ENCODE data around the gene MKX.

MKX gene

GRCh38 chr10:27635699-27636270 lies 109.8 kb downstream of the MKX start:
- Mint-ChIP-seq H3K4me1 (ENCODE audit: low read depth) (no peaks in the 10 kb centered on the region), H3K9me3 (peaks cover 3% of the 10 kb centered on the region), H3K27ac (no peak overlapping the region), H3K4me3 (no peak overlapping the region), H3K27me3 (peaks cover 4% of the 10 kb centered on the region), H3K36me3 (ENCODE audit: low read depth) (no peaks in the 10 kb centered on the region)

GRCh38 chr10:27635290-27635689 lies 110.3 kb downstream of the MKX start:
- Mint-ChIP-seq H3K27ac (no peak overlapping the region), H3K36me3 (ENCODE audit: low read depth) (no peaks in the 10 kb centered on the region), H3K4me1 (ENCODE audit: low read depth) (no peaks in the 10 kb centered on the region), H3K27me3 (peaks cover 4% of the 10 kb centered on the region), H3K9me3 (peaks cover 3% of the 10 kb centered on the region), H3K4me3 (no peak overlapping the region)

- Mint-ChIP-seq H3K27me3 (peaks cover 4% of the 10 kb centered on the region), H3K4me1 (ENCODE audit: low read depth) (no peaks in the 10 kb centered on the region), H3K9me3 (peaks cover 3% of the 10 kb centered on the region), H3K36me3 (ENCODE audit: low read depth) (no peaks in the 10 kb centered on the region), H3K27ac (no peak overlapping the region), H3K4me3 (no peak overlapping the region)
Observed at GRCh38 chr10:27628621-27629020, 117.0 kb downstream of the MKX start.

- H3K27ac Mint-ChIP-seq: no peak overlapping the region
- no peaks in the 10 kb centered on the region for H3K9me3 Mint-ChIP-seq
- no peaks in the 10 kb centered on the region for H3K36me3 Mint-ChIP-seq (ENCODE audit: low read depth)
- peaks cover 4% of the 10 kb centered on the region for H3K27me3 Mint-ChIP-seq
- H3K4me1 Mint-ChIP-seq (ENCODE audit: low read depth): no peaks in the 10 kb centered on the region
- H3K4me3 Mint-ChIP-seq: no peak overlapping the region
Observed at GRCh38 chr10:27626890-27627289, 118.7 kb downstream of the MKX start.

- no peak overlapping the region for H3K27ac Mint-ChIP-seq
- H3K4me1 Mint-ChIP-seq (ENCODE audit: low read depth): no peaks in the 10 kb centered on the region
- H3K36me3 Mint-ChIP-seq (ENCODE audit: low read depth): no peaks in the 10 kb centered on the region
- peaks cover 4% of the 10 kb centered on the region for H3K27me3 Mint-ChIP-seq
- no peaks in the 10 kb centered on the region for H3K9me3 Mint-ChIP-seq
- H3K4me3 Mint-ChIP-seq: no peak overlapping the region
Observed at GRCh38 chr10:27625452-27626211, 120.0 kb downstream of the MKX start.

GRCh38 chr10:27624941-27625340 lies 120.7 kb downstream of the MKX start:
- H3K9me3 Mint-ChIP-seq: no peaks in the 10 kb centered on the region
- H3K27me3 Mint-ChIP-seq: peaks cover 4% of the 10 kb centered on the region
- H3K4me3 Mint-ChIP-seq: no peak overlapping the region
- no peaks in the 10 kb centered on the region for H3K36me3 Mint-ChIP-seq (ENCODE audit: low read depth)
- H3K27ac Mint-ChIP-seq: no peak overlapping the region
- no peaks in the 10 kb centered on the region for H3K4me1 Mint-ChIP-seq (ENCODE audit: low read depth)

Measured in stimulated activated naive CD8-positive, alpha-beta T cell treated with anti-CD3 and anti-CD28 coated beads, Interleukin-15, Interleukin-2, amounts not matched to agents 100 ng/mL and 50 ng/mL, for 24 hours (primary cell).